ENCODE results near the gene DUS2. TPM values are rescaled to one million over a fixed set of nuclear protein-coding genes. Genes with fewer than 3 reads are reported as not detected.

The DUS2 gene
- total RNA-seq, 1 experiment from 2014 or later, result 27.3 TPM

DNA sequence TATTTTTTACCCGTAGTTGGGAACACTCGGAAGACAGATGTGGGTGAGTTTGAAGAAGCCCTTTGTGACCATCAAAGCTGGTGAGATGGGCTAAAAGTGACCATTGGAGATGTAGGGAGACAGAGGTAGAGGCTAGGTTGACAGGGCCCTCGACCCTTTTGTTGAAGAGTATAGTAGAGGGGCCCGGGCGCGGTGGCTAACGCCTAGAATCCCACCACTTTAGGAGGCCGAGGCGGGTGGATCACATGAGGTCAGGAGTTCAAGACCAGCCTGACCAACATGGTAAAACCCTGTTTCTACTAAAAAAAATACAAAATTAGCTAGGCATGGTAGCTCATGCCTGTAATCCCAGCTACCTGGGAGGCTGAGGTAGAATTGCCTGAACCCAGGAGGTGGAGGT is 45.8 kb downstream of the DUS2 start (continued):
- TF ChIP-seq CTCF (IDR thresholded peaks at IDR 0.05 in 2 of 3, conservative IDR thresholded peaks at IDR 0.05 in 1 of 3; ENCODE audit: borderline replicate concordance in 1 of 3, insufficient read depth in 1 of 3, low read depth in 2 of 3, low read length in 2 of 3), result no peak

DNA sequence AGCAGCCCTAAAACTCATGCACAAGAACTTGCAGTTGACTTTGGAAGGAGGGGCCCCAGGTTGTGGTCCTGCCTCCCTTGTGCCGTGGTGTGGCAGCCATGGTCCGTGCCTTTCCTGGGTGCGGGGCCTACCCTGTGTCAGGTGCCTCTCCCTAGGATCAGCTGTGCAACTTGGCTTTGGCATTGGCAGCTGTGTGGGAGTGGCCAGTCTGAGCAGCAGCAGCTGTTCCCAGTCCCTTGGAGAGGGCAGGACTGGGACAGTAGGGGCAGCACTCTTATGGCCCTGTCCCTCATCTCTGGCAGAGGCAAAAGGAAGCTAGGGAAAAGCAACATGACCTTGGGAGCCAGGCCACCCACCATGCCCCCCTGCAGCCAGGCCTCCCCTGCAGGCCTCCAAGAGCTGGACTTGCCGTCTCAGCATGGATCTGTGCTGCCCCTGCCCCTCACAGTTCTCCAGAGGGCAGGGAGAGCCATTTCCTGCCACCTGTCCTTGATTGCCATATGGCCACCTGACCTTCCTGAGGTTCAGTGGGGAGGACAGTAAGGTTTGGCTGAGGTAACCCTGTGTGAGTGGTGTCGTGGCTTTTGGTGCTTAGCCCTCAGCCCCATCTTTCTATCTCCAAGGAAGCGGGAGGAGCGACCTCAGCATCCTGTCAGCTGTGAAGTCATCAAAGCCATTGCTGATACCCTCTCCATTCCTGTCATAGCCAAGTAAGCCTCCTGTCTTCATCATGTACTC is 46.6 kb downstream of the DUS2 start:
- ATAC-seq (no peak), DNase-seq (ENCODE audit: low read depth, low spot score) (no peak)
- Histone ChIP-seq H3K9me3 (ENCODE audit: control insufficient read depth in 1 of 2, insufficient read depth in 1 of 2, low read depth in 1 of 2, low read length in 2 of 2) (no peaks in the 10 kb centered on the region), H2AFZ (ENCODE audit: low read depth, low read length, poor library complexity, severe bottlenecking) (no peak overlapping the region), H3K36me3 (ENCODE audit: control insufficient read depth in 1 of 2, insufficient read depth in 2 of 2, low read length in 2 of 2) (peaks cover 16 to 29% of the 10 kb centered on the region in 2 experiments; a peak in 3 of 4 replicates), H3K4me1 (ENCODE audit: control insufficient read depth in 1 of 2, insufficient read depth in 2 of 2, low read length in 2 of 2) (peaks cover 0 to 5% of the 10 kb centered on the region in 2 experiments; a peak in 1 of 4 replicates), H3K27ac (ENCODE audit: low read depth, low read length) (no peak overlapping the region), H3K4me2 (ENCODE audit: low read length) (no peak overlapping the region), H3K79me2 (ENCODE audit: insufficient read depth, low read length) (no peaks in the 10 kb centered on the region), H4K20me1 (ENCODE audit: insufficient read depth) (no peaks in the 10 kb centered on the region), H3K27me3 (ENCODE audit: insufficient read depth, low read length) (no peaks in the 10 kb centered on the region), H3K4me3 (replicated peaks in 1 of 2; ENCODE audit: low read depth in 1 of 2, low read length in 2 of 2) (no peak overlapping the region), H3K9me2 (ENCODE audit: insufficient read depth) (no peaks in the 10 kb centered on the region), H3K9ac (ENCODE audit: low read length) (no peak overlapping the region)
- ChIA-PET RAD21 (ENCODE audit: low non-redundant PET in 1 of 2, low total read pairs in 2 of 2, uncharacterized antibody in 2 of 2, unreplicated experiment in 2 of 2) (no interaction called here), POLR2A (no interaction called here), CTCF (no interaction called here)
- intact Hi-C loops (cut with micrococcal nuclease), result no loop called here
- TF ChIP-seq ATF3 (IDR thresholded peaks at IDR 0.05) (no peak), ELF1 (IDR thresholded peaks at IDR 0.05; ENCODE audit: borderline replicate concordance, low read depth) (no peak), CBX3 (IDR thresholded peaks at IDR 0.05; ENCODE audit: low read depth) (no peak), FOSL1 (IDR thresholded peaks at IDR 0.05; ENCODE audit: low read depth) (no peak)
- TF ChIP-seq, protein P1, sequence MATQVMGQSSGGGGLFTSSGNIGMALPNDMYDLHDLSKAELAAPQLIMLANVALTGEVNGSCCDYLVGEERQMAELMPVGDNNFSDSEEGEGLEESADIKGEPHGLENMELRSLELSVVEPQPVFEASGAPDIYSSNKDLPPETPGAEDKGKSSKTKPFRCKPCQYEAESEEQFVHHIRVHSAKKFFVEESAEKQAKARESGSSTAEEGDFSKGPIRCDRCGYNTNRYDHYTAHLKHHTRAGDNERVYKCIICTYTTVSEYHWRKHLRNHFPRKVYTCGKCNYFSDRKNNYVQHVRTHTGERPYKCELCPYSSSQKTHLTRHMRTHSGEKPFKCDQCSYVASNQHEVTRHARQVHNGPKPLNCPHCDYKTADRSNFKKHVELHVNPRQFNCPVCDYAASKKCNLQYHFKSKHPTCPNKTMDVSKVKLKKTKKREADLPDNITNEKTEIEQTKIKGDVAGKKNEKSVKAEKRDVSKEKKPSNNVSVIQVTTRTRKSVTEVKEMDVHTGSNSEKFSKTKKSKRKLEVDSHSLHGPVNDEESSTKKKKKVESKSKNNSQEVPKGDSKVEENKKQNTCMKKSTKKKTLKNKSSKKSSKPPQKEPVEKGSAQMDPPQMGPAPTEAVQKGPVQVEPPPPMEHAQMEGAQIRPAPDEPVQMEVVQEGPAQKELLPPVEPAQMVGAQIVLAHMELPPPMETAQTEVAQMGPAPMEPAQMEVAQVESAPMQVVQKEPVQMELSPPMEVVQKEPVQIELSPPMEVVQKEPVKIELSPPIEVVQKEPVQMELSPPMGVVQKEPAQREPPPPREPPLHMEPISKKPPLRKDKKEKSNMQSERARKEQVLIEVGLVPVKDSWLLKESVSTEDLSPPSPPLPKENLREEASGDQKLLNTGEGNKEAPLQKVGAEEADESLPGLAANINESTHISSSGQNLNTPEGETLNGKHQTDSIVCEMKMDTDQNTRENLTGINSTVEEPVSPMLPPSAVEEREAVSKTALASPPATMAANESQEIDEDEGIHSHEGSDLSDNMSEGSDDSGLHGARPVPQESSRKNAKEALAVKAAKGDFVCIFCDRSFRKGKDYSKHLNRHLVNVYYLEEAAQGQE (IDR thresholded peaks at IDR 0.05; ENCODE audit: low read depth), result no peak
- no TSS peak for BruUV-seq (replicated peaks)

All from HCT116 (cell line).